COLO668 (cell line): ENCODE results near the gene TXNRD2.
"Not testable (repeated sequence)": the region's sequence is repeated elsewhere in the genome, so short reads cannot be mapped to it uniquely, and the experiment has no call there.

Source experiments
- DNase-seq: peaks from one replicate; lab custom pipeline; 2025; ENCODE audit not compliant: unreplicated experiment; lab: John Stamatoyannopoulos, UW

TXNRD2 gene

DNA sequence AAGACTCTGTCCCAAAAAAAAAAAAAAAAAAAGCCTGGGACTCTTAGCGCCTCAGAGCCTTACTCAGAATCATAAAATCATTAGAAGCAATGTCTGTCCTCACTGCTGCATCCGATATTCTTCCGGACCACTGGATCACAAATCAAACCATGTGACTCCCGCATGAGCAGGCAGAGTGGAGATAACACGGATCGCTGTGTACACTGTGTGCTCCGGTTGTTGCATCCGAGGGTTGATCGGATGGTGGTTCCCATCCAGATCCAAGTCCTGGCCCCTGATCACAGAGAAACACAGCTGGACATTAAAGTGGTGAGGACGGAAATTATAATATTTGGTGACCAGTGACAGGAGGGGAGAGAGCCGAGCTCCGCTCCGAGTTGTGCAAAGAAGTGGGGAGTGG is 9.7 kb upstream of the TXNRD2 start:
- DNase-seq = no peak

DNA sequence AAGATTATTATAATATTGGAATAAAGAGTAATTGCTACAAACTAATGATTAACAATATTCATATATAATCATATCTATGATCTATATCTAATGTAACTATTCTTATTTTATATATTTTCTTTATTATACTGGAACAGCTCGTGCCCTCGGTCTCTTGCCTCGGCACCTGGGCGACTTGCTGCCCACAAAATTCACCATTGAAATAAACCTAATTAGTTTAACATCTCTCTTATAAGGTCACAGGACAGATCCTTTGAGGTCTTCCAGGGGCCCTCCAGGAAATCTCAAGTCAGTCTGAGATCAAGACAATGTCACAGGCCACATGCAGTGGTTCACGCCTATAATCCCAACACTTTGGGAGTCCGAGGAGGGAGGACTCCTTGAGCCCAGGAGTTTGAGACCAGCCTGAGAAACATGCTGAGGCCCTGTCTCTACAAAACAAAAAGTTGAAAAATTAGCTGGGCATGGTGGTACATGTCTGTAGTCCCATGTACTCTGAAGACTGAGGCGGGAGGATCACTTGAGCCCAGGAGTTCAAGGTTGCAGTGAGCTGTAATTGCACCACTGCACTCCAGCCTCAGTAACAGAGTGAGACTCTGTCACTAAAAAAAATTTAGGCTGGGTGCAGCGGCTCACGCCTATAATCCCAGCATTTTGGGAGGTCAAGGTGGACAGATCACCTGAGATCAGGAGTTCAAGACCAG is 6.6 kb upstream of the TXNRD2 start:
- DNase-seq = no peak

DNA sequence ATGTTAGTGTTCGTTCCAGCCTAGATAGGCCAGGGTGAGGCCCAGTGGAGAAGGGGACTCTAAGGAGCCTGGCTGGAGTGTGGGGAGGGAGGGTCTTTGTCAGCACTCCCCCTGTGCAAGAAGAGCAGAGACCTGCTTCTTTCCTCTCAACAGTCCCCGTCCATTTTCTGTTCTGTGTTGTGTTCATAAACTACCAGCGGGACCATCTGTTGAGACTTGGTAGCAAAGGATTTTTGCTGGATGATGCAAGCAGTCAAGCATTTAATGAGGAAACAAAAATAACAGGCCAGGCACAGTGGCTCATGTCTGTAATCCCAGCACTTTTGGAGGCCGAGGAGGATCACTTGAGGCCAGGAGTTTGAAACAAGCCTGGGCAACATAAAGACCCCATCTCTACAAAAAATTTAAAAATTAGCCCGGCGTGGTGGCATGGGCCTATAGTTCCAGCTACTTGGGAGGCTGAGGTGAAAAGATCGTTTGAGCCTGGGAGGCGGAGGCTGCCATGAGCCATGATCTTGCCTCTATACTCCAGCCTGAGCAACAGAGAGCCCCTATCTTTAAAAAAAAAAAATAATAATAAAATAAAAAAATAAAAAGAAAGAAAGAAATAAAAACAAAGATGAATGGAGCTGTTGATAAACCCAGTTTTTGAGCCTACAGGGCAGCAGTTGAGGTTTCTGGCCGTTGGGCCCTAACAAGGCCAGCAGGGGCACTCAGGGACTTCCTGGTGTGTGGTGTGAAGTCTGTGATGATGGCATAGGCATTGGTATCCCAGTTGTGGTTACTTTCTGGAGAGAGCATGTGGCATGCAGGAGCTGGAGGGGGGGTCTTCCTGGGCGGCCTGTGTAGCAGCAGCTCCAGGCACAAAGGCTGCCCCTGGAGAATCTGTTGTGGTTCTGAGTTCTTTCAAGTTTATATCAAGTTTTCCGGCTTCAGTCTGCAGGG is 1.7 kb upstream of the TXNRD2 start:
- DNase-seq = peak; percentile 10

DNA sequence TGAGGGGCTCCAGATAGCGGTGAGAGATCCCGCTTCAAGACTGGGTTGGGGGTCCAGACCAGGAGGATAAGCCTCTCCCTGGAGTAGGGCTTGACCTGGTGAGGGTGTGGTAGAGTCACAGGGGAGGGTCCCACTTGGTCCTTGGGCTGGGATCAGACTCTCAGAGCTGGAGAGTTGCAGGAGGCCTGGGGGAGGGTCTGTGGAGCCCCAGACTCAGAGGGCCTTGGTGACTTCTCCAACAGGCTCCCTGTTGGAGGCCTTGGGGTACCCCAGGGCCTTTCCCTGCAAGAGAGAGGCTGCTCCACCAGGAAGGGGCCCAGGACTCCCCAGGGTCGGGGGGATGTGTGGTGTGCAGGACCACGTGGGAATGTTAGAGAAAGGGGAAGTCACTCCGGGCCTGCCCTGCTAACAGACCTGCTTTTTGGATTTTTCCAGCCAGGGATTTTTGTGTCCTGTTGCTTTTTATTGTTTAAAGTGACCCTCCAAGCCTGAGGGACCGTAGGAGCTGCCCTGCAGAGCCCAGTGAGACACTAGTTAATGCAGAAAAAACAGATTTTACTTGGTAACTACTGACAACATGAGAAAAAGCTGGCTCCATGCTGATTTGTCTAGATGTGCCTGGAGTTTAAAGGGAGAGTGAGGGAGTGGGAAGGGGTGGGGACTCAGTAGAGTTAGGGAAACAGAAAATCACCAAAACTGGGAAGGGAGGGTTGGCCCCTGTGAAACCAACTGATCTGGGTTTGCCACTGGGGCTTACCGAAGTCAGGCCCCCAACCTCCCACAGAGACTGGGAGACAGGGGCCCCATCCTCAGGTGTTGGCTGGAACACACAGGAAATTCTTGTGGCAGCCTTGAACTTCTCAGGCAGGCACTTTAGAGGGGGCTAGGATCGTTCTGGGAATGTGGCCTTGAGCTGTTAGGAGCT is 801 bp upstream of the TXNRD2 start:
- peak; percentile 19 for DNase-seq

DNA sequence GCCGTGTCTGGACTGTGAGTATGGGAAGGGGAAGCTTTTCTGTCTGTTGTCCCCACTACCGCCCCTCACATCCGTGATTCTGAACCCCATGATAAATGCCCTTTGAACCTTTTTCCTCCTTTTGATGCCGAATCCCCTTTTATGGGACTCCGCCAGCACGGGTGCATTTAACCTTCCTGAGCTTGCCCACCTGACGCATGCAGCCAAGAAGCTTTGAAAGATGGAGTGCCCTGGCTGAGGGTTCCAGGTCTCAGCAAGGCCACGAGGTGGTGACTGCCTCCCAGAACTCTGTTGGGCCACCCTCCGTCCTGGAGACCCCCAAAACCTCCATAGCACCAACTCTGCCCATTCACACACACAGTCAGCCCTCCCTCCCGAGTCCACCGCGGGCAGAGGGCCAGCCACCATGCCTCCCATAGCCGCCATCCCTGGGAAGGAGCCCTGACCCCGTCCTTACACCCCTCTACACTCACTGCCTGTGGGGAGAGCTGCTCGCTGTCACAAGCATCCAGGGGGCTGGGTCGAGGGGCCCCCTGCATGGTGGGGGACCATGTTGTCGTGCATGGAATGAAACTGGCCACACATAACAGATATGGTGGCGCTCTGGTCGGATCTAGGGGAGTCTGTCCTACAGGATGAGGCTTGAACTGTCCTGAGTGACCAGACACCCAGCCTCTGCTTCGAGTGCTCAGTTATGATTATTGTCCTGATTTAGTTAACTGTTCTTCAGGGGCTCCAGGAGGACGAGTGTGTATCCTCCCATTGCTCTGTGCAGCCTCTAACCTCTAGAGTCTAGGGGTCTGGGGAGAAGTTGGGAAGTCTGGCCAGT is 868 bp downstream of the TXNRD2 start:
- no peak for DNase-seq

DNA sequence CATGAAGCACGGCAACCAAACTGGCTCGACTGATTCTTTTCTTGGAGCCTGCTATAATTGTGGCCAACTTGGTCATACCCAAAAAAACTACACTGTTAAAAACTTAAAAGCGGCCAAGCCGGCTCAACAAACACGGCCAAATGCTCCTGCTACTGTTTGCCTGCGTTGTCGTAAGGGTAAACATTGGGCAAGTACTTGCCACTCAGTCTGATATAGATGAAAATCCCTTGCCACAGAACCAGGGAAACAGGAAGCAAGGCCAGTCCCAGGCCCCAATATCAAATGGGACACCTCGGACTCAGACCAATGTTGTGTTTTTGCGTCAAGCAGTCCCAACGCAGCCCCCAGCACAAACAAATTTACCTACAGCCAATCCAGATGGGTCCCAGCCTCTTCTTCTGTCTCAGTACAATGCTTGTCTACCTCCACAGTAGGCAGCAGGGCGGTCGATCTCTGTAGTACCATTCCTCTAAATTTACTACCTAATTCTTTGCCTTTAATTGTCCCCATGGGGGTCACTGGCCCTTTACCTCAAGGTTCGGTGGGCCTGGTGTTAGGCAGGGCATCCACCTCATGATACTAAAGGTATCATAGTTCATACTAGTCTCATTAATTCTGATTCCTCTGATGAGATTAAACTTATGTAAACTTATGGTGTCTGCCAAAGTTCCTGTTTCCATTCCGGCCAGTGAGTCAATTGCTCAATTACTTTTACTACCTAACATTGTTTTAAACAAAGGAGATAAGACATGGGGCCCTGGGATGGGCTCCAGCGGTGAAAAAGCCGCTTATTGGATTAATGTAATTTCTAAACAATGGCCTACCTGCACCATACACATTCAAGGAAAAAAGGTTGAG is 3.8 kb downstream of the TXNRD2 start:
- no peak for DNase-seq

DNA sequence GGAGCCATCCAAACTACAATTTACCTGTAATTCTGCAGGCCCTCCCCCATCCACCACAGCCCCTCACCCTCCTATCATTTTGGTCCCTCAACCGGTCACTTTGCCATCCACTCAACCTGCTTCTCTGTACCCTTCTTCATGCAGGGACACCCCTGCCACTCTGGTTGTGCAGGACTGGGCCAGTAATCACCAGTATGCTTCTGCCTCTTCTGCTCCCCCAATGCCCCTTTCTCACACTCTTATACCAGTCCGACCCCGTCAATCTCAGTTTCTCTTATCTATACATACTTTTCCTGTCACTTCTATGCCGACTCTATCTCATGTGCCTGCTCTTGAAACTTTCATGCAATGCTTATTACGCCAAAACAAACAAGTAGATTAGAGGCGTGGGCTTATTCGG is 5.1 kb downstream of the TXNRD2 start:
- DNase-seq = no peak

DNA sequence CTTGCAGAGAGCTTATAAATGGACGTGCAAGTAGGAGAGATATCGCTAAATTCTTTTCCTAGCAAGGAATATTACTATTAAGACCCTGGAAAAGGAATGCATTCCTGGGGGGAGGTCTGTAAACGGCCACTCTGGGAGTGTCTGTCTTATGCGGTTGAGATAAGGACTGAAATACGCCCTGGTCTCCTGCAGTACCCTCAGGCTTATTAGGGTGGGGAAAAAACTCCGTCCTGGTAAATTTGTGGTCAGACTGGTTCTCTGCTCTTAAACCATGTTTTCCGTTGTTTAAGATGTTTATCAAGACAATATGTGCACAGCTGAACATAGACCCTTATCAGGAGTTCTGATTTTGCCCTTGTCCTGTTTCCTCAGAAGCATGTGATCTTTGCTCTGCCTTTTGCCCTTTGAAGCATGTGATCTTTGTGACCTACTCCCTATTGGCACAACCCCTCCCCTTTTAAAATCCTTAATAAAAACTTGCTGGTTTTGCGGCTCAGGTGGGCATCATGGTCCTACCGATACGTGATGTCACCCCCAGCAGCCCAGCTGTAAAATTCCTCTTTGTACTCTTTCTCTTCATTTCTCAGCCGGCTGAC is 6.4 kb downstream of the TXNRD2 start:
- not testable (repeated sequence) for DNase-seq

DNA sequence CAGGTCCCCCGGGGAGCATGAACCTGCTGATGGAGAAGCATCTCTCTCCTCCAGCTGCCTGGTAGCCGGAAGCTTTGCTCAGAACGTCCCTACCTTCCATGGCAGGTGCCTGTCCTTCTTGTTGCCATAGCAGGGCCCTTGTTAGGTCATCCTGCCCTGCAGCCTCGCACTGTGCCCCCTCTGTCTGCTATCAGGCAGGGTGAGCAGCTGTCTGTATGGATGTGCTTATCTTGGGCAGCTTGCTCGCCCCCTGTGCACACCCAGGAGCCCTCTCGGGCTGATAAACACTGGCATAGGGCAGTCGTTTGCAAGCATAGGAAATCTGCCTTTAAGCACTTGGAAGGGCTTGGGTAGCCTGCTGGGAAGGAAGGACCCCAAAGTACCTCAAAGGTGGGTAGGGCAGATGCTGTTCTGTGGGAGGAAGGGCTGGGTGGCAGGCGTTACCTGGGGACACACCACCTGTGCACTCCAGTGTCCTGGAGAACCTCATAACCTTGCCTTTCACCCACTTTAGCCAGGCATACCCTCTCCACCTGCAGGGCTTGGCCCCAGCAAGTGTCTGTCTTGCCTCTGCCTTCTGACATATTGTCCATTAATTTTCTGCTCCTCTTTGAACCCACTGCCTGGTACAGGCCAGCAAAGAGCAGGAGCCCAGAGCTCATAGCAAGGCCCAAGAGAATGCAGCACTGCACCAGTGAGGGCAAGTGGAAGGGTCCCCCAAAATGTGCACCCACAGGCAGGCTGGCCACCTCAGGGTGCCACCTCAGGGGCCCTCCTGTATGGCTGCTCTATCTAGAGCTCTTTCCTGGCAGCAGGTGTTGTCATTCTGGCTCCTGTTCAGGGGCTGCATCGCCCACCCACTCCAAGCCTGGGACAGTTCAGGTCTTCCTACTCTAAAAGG is 8.0 kb downstream of the TXNRD2 start:
- peak; percentile 82 for DNase-seq

DNA sequence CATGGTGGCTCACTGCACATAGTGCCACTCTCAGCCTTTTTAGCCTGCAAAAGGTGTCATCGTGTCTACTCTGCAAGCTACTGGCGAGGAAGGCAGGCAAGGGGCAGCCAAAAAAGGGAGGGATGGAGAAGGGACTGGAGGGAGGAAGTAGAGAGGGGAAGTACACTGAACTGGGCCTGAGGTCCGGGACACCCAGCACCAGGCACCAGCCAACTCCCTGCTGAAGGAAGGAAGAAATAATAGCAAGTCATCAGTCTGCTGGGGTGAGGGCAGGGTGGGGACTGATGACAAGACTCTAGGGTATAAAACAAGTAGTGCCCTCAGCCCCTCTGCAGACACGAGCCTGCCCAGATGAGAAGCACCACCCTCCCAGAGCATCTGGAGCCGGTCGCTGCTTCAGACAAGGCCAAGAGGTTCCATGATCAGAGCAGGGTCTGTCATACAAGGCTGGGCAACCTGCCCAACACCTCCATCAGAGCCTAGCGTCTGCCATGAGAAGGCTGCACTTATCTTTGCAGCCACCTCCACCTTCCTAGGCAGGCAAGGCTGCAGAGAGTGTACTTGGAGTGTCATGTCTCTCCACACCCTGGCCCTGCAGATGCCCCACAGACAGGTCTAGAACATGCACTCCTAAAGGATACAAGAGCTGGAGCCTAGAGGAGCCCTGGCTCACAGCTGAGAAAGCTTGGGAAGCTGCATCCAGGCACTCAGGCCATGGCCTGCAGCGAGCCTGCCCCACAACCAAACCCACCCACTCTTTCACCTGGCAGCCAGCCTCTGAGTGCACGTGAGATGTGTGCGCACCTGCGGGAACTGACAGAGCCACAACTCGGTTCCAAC is 9.0 kb downstream of the TXNRD2 start:
- DNase-seq = peak; percentile 68

DNA sequence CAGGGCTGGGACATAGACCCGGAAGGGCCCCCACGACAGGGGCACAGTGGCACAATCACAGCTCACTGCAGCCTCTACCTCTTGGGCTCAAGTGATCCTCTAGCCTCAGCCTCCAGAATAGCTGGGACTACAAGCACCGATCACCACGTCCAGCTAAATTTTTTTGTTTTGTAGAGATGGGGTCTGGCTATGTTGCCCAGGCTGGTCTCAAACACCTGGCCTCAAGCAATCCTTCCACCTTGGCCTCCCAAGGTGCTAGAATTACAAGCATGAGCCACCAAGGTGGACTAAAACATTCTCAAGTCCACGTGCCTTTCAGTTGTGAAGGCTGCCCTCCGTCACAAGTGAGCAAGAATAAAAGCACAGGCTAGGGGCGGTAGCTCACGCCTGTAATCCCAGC is 10.1 kb downstream of the TXNRD2 start:
- DNase-seq = no peak

DNA sequence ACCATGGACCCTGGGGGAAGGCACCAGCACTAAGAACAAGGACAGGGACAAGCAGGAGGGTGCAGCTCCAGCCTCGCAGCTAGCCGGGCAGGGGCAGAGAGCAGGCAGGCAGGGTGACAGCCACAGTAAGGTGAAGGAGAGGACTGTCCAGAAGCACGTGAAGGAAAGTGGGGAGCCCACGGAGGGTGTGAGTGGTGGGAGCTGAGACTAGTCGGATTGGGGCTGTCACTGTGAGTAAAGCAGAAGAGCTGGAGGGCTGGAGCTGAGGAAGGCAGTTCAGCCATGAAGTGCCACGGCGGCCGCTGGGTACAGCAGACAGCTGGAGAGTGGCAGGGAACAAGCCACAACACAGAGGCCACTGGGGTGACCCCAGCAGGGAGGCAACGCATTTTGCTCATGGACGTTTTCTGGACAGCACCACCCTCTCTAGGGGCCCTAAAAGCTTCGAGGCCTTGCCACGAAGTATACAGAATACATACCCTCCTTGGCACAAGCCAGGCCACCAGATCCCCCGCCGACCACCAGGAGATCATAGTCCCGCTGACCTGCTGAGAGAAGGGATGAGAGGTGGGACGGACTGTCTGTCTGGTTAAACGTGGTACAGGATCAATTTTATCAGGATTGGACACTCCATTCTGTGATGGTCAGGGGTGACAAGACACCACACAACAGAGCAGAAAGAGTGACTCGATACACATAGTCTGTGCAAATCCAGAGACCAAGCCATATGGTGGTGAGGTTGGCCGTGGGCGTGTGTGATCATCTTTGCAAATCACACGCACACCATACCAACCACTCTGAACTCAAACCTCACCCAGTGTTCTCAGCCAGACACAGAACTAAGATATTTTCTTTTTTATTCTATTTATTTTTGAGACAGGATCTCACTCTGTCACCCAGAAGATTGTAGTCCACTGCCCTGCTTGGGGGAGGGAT is 10.8 kb downstream of the TXNRD2 start:
- DNase-seq = no peak

DNA sequence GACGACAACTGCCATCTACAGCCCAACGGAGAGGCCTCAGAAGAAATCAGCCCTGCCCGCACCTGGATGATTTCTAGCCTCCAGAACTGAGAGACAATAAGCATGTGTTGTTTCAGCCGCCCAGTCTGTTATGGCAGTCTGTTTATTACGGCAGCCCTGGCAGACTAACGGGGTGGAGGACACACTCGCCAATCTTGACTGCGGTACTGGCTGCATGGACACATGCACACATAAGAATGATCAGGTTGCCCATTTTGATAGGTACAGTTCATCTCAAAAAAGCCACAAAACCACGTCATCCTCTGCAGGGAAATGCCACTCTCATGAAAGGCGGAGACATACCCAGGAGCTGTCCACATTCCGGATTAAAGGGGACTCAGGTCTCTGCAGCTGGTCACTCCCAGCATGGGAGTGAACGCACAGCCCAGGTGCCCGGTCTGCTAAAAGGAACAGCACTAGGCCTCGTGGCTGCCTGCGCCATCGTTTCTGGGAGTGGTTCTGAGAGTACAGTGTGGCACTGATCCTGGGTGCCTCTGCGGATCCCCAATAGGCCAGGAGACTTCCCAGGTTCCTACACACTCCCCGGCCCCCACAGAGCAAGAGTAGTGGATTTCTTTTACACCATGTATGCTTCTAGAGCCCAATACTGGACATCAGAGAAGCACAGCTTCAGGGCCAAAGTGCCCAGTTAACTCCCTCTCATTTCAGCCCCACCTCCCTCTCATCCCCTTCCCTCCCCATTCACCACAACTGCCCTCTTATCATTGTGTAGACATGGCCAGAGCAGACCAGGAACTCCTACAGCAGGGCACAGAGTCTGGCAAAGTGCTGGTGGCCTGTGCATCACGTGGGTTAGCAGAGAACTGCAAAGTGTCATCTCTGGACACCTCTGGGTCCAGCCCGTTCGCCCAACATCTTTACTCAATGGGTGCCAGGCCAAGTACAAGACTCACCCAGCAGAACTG is 11.8 kb downstream of the TXNRD2 start:
- DNase-seq = no peak

DNA sequence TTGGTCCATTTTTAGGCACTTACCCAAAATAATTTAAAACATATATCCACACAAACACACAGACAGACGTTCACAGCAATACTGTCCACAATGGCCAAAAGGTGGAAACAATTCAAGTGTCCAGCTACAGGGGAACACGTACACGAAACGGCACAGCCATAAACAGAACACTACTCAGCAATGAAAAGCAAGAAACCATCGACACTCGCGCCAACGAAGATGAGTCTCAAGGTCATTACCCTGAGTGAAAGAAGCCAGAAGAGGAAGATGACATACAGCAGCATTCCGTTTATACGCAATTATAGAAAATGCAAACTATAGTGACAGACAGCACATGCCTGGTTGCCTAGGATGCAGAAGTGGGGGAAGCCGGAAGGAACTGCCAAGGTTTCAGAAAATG is 13.4 kb downstream of the TXNRD2 start:
- DNase-seq = no peak

DNA sequence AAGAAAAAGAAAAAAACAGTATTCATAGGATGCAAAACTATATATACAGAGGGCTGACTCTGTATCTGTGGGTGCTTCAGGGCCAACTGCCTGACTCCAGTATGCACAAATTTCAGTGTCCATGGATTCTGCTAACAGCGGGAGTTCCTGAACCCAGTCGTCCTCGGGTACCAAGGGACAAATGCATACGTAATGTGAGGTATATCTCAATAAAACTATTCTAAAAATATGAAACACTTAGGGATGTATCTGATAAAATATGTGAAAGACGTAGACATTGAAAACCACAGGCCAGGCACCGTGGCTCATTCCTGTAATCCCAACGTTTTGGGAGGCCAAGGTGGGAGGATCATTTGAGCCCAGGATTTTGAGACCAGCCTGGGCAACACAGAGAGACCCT is 13.9 kb downstream of the TXNRD2 start:
- no peak for DNase-seq
